SIG-M5 treated with dmso at 0.1 percent for 504 hours (cell line): ENCODE results near the gene FXYD3.
A peak's percentile ranks its signal among the peaks of the same experiment; 100 is the strongest.

ENCODE experiments used
- DNase-seq: peaks from one replicate; lab custom pipeline; 2025; ENCODE audit not compliant: unreplicated experiment; lab: John Stamatoyannopoulos, UW

FXYD3 gene, protein sequence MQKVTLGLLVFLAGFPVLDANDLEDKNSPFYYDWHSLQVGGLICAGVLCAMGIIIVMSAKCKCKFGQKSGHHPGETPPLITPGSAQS

DNA sequence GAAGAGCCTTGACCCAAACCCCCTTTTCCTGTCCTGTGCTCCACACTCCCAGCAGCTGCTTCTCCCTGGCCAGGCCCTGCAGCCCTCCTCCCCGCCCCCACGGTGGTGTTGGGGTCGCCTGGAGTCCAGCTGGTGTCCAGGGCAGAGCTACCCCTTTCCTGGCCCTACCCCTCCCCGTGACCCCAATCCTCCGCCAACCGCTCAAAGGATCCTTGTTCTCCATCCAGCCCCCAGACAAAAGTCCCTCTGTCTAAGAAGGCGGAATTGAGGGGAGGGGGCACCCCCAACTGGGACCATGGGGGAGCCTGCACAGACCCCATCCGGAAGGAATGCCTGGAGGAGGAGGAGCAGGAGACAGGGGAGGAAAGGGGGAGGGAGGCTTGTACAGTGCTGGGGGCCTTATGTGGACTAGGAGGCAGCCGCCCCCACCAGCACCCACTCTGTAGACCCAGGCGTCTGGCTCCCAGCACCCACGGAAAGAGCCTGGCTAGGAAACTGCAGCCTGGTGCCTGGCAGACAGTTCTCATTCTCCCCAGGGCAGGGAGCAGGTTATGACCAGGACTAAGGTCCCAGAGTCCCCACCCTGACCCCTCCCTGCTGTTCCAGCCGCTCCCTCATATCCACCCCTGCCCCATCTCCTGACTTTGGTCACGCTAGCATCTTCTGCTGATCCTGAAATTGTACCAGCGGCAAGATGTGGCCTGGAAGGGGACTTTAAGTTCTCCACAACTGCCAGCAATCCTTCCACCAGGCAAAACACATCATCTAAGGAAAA, at the start of gene FXYD3:
Gene FXYD3, plus strand, starts transcription at position 647 of the 775 bp plus-strand sequence. CDS start 3,554 bp downstream, outside the sequence.
- DNase-seq, result no peak

DNA sequence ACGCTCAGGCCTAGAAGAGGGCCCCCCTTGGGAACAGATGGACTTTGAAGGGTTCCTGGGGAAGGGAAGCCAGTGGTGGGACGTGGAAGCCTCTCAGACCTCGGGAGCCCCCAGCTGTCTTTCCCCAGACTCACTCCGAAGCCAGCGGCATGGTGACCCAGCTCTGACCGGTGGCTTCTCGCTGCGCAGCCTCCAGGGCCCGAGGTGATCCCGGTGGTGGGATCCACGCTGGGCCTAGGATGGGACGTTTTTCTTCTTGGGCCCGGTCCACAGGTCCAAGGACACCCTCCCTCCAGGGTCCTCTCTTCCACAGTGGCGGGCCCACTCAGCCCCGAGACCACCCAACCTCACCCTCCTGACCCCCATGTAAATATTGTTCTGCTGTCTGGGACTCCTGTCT, 49.5 kb upstream of the FXYD3 start:
- no peak for DNase-seq

DNA sequence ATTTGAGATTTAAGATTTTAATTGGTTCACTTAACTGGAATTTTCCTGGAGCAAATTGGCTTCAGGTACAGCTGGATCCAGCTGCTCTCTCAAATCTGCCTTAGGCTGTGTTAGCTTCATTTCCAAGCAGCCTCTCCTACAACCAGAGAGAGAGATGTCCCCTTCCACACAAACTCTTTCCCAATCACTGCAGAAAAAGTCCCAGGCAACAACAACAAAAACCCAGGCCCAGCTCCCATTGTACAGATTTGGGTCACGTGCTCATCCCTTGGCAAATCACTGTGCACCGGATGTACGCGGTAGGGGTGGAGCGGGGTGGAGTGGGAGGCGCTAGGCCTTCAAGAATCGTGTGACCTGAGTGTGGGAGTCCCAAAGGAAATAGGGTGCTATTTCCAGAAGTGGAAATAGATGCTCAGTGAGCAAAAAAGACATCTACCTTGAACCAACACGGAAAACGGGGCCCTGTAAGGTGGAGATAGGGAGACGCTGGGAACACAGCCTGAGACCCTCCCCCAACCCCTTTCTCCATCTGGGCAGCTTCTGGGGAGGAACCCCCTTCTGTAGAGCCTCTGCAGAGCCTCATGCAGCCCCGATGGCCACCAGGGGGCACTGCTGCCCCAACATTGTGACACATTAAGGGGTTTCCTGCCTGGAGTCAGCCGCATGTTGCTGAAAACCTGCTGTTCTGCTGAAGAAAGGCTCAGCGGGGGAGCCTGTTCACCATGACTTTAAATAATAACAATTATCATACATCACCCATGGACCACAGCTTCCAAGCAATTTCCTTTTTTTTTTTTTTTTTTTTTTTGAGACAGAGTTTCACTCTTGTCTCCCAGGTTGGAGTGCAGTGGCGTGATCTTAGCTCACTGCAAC, 48.7 kb upstream of the FXYD3 start:
- peak; percentile 55 for DNase-seq

DNA sequence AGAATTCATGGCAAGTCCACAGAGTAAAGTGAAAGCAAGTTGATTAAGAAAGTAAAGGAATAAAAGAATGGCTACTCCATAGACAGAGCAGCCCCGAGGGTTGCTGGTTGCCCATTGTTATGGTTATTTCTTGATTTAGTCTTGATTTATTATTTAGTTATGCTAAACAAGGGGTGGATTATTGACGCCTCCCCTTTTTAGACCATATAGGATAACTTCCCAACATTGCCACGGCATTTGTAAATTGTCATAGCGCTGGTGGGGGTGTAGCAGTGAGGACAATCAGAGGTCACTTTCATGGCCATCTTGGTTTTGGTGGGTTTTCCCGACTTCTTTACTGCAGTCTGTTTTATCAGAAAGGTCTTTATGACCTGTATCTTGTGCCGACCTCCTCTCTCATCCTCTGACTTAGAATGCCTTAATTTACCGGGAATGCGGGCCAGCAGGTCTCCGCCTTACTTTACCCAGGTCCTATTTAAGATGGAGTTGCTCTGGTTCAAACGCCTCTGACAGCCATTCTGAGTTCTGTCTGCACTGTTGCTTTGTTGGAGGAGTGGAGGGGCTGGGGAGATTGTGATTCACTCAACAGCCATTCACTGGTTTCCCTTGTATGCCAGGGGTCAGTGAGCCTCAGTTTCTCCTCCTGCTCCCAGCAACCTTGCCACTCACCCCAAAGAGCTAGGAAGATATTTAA, 46.5 kb upstream of the FXYD3 start:
- DNase-seq, result no peak

DNA sequence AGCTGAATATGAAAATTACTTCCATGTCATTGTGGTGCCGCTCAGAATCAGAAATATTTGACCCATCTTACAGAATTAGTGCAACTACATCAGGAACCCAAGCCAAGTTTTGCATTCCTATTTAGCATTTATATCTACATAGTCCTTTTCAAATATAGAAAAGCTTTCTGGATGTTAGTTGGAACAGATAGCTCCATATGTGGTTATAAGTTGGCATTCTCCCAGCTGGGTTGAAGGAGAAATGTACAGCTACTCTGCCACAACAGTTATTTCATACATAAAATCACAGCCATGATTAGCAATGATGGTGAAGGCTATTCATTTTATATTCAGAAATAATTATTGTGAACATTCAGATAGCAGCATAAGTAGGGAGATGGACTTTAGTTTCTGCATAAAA, 45.9 kb upstream of the FXYD3 start:
- DNase-seq, result no peak

DNA sequence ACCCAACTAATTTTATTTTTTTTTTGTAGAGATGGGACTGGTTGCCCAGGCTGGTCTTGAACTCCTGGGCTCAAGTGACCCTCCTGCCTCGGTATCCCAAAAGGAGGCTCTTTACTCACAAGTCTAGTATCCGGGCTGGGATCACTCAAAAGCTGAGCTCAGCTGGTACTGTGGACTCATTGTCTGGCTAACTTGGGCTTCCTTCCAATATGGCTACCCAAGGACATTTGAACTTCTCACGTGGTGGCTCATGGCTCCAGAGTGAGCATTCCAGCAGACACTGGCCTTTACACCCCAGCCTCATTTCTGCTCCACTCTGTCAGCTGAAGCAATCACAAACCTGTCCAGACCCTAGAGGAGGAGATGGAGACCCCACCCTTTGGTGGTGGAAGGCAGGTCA, 45.2 kb upstream of the FXYD3 start:
- no peak for DNase-seq

DNA sequence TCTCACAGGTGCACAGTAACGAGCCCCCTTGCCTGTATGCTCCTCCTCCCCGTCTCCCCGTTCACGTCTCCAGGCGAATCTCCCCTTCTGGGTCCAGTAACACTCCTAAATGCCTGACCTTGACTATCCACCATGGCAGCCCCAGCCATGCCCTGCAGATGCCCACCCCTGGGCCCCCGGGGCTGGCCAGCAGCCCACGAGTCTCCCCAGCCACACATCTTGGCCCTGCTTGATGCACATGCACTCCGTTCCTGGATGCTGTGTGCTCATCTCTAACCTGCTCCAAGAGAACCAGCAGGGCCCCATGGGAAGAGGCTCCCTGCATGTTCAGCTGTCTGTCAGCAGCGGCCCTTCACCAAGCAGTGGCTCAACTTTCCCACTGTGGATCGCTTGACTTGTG, 42.1 kb upstream of the FXYD3 start:
- DNase-seq, result no peak

DNA sequence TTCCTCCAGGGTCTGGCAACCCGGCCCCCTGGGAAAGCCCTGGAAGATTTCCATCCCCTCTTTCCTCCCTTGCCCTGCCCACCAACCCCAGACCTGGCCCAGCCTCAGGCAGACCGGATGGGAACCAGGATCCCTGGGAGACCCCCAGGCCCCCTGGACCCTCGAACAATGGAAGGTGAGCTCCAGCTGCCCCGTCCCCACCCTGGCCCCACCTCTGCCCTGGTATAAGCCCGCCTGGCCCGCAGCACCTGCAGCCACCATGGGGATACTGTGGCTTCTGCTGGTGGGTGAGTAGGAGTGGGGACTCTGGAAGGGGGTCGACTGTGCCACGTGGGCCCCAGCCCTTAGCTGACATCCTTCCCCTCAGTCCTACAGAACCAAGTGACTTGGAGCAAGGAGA, 41.7 kb upstream of the FXYD3 start:
- no peak for DNase-seq

DNA sequence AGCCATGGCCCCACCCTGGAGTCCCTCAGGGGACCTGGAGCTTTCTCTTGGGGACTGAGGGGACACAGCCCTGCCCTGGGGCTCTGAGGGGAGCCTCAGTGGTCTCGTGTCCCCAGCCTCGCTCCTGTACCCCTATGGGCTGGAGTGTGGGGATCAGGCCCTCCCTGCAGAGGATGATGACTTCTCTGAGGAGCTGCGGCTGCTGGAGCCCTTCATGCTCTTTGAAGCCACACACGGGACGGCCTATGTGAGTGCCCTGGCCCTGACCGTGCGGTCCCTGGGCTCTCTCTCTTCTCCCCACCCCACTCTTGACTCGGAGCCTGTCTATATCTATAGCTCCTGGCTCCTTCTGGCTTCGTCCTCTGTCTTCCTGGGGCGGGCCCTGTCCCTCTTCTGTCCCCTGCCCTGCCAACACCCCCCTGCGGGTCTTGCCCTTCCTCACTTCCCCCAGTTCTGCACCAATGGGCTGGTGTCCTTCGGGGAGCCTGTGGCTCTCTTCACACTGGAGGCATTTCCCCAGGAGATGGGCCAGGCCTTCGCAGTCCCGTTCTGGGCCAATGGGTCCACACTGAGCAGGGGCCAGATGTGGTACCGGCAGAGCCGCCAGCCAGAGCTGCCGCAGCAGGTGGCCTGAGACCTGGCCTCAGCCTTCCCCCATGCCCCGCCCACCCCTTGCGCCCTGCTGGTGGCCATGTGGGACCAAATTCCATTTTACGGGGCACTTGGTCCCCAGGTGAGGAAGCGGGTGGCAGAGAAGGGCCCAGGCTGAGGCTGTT, 41.0 kb upstream of the FXYD3 start:
- DNase-seq, result no peak

DNA sequence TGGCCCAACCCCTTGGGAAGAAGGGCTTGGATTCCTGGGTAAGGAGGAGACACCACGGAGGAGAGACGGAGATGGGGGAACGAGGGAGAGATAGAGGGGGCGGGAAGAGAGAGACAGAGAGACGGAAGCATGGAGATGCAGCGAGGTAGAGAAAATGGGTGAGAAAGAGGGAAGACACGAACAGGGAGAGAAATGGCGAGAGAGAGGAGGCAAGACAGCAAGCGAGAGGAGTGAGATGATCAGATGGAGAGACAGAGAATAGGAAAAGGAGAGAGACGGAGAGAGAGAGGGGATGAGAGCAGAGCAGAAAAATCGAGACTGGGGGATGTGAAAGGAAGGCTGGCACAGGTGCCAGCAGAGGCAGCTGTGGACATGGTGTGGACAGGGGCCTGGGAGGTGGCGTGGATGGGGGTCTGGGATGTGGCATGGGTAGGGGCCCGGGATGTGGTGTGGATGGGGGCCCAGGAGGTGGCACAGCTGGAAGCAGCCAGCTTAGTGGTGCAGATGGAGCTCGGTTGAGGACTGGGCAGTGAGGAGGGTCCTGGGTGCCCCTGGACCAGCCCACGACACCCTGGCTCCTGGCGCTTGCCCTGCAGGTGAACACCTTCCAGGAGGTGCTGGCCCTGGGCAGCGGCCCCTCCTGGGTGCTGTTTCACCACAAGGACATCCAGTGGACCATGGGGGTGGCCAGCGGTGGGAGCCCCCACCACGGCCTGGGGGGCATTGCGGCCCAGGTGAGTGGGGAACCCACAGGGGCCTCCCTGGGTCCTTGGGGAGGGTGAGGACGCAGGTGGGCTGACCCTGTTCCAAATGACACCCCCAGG, 40.2 kb upstream of the FXYD3 start:
- no peak for DNase-seq

DNA sequence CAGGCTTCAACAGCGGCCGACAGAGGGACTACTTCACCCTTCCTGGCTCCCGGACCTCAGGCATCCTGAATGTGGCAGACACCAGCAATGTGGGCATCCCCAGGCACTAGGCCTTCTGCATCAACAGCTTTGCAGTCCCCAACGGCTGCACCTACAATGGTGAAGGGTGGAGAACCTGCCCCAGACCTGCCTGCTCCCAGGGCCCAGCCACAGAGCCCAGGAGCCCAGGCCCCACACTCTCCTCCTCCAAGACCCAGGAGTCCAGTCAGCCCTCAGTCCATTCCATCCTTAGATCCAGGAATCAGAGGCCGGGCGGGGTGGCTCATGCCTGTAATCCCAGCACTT, 39.6 kb upstream of the FXYD3 start:
- DNase-seq, result no peak

DNA sequence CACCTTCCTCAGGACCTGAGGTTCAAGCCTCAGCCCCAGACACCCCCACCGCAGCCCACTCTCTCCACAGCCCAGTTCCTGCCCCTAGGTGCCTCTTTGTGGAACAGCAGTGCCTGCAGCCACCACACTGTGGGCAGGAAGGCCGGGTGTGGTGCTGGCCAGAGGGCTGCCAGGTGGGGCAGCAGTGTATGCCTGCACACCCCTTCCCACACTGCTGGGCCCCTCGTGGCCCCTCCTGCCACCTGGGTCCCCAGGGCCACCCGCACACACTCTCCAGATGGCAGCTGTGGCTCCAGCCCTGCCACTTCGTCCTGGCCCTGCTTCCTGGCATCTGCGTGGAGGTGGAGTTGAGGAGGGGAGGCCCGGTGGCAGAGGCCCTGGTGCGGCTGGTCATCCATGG, 39.0 kb upstream of the FXYD3 start:
- DNase-seq, result no peak

DNA sequence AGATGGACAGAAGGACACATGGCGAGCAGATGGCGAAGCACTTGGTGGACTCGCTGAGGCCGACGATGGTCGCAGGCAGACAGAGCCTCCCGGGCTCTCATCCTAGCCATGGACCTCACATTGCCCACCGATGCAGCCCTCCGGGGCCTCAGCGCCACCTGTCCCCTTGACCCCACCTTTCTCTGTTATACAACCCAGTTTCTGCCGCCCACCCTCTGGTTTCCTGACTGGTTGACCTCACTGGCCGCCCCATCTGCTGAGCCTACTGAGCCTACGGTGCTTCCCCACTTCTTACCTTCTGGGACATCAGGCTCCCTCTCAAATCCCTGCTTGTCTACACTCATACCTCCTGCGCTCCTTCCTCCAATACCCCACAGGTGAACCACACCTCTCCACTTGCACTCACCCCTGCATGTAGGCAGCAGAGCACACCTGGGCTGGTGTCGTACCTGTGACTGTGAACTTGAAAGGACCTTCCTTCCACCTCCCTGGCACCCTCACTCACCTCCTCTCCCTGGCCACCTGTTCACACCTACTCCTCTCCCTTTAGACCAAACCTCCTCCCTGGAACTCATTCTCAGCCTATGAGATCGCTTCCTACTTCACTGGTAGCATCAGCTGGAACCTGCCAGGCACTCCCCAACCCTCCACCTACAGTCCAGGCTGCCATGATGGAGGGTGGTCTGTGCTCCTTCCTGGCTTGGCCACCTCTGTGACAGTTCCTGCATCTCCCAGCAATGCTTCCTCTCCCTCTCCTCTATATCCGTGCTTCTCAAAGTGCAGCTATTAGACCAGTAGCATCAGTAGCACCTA, 38.0 kb upstream of the FXYD3 start:
- no peak for DNase-seq

DNA sequence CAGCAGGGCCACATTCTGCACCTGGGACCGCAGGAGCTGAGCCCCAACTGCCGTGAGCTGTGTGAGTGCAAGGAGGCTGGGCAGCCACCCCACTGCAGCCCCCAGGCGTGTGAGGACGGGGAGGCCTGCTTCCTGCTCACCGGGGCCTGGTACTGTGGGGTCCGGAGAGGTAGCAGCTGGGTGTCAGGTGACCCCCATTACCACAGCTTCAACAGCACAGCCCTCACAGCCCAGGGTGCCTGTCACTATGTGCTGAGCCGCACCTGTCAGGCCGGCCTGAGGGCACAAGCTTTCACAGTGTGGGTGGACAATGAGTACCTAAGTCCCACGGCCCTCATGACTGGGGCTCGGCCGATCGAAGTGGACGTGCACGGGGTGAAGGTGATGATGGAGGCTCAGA, 35.8 kb upstream of the FXYD3 start:
- DNase-seq, result no peak

DNA sequence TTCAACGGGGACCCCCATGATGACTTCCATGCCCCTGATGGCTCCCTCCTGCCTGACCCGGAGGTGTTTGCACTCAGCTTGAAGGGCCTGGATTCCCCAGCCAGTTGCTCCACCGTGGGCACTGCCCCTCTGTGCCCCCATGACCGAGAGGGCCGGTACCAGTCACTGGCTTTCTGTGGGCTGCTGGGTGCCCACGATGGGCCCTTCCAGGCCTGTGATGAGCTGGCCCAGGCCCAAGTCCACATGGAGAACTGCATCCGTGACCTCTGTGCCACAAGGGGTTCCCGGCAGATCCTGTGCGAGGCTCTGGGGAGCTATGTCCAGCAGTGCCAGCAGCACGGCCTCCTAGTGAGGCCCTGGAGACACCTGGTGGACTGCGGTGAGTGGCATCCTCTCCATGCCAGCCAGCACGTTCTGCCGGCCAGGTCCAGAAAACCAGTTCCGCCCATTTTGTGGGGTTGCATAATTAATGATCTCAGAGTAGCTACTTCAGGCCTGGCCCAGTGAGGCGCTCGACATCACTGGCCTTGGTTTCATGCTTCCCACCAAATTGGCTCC, 34.9 kb upstream of the FXYD3 start:
- no peak for DNase-seq

DNA sequence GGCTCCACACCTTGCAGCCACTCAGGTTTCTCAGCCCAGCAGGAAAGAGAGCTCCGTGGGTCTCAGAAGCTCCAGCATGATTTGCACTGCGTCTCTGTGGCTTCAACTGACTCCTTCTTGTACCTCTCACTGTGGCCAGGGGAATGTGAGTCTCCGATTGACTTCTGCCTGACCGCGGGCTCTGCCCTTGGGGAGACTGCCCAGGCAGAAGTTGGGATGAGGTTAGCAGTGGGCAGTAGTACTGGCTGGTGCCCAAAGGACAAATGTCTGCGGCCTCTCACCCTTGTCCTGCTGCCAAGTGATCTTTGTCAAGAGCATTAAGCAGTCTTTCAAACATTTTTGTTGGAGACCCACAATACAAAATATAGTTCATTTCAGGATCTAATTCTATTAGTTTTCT, 34.4 kb upstream of the FXYD3 start:
- no peak for DNase-seq

DNA sequence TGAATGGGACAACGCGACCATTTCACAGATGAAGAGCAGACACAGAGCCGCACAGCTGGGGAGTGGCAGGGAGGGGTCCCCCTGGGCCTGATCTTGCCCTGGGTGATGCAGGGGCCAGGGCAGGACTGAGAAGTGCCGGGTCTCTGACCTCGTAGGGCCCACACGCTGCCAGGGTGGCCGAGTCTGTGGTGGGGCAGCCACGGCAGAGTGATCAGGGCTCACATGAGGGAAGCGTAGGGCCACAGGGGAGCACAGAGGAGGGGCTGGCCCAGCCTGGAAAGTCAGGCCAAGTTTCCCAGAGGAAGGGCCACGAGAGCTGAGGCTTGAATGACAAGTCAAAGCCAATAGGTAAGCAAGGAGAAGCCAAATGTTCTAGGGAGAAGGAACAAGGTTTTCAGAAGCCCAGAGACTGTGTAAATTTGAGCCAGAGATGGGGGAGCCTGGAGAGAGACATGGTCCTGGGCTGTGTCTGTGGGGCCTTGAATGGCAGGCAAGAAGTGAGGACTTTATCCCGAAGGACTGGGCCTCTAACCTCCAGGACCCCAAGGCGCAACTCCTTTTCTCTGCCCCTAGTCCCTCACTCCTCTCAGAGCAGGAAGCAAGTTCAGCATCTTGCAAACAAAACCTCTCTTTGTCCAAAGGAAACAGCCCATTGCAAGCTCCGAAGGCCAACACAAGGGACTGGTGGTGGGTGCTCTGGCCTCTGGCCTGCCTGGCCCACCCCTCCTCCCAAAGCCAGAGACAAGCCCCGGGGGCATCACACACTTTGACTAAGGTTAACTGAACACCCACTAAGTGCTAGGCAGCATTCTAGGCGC, 31.7 kb upstream of the FXYD3 start:
- no peak for DNase-seq

DNA sequence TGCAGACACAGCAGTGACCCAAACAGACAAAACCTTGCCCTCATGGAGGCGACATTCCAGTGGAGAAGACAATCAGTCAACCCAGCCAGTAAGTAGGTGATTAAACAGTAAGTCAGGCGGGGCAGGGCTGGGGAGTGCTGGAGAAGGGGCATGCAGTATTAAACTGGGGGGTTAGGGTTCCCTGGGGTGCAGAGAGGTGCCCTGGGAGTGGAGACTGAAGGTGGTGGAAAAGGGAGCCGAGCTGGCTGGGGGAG, 31.2 kb upstream of the FXYD3 start:
- no peak for DNase-seq
